Choroid plexus epithelial cell (primary cell): ENCODE results near the gene ASXL1.

Source experiments
- DNase-seq: peaks from one replicate; pipeline ENCODE4 v3.0.0-alpha.2; 2010; ENCODE audit warnings: low read depth
- H3K4me3 ChIP-seq: 2 replicates; pipeline ENCODE4 v1.5.1; 2011; ENCODE audit warnings: low read depth, mild to moderate bottlenecking, control low read depth, low read length, moderate library complexity
- CTCF ChIP-seq: conservative IDR thresholded peaks from 2 replicates; pipeline ENCODE4 v1.5.1; 2011; ENCODE audit warnings: low read depth, mild to moderate bottlenecking, control low read depth, inconsistent platforms, low read length, moderate library complexity

Gene ASXL1

GRCh38 chr20:32458061-32458836, 100.1 kb downstream of the ASXL1 start:
- no peak for TF ChIP-seq CTCF
- DNase-seq: no peak
- H3K4me3 ChIP-seq: no peak overlapping the region

- no peak for DNase-seq
- no peak overlapping the region for H3K4me3 ChIP-seq
- no peak for TF ChIP-seq CTCF
Measured at GRCh38 chr20:32458837-32459220, 100.7 kb downstream of the ASXL1 start.

DNA sequence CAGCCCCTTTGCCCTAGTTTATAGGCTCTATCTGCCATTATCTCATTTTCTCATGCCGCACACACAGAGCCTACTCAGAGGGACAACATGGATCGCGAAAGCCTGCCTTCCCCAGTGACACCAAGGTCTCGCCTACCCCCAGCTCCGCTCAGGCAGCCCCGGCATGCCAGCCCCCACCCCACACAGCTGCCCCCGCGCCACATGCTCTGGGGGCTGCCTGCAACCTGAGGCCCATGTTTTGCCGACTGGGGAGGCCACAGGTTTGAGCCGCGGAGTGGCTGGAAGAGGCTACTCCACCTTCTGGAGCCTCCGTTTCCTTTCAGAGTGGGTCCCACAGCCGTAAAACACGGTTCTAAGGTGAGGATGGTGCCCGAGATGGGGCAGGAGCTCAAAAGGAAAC, 102.1 kb downstream of the ASXL1 start:
- no peak for TF ChIP-seq CTCF
- H3K4me3 ChIP-seq: no peak overlapping the region
- DNase-seq: no peak

GRCh38 chr20:32460683-32461320, 102.7 kb downstream of the ASXL1 start:
- DNase-seq: no peak
- TF ChIP-seq CTCF: no peak

DNA sequence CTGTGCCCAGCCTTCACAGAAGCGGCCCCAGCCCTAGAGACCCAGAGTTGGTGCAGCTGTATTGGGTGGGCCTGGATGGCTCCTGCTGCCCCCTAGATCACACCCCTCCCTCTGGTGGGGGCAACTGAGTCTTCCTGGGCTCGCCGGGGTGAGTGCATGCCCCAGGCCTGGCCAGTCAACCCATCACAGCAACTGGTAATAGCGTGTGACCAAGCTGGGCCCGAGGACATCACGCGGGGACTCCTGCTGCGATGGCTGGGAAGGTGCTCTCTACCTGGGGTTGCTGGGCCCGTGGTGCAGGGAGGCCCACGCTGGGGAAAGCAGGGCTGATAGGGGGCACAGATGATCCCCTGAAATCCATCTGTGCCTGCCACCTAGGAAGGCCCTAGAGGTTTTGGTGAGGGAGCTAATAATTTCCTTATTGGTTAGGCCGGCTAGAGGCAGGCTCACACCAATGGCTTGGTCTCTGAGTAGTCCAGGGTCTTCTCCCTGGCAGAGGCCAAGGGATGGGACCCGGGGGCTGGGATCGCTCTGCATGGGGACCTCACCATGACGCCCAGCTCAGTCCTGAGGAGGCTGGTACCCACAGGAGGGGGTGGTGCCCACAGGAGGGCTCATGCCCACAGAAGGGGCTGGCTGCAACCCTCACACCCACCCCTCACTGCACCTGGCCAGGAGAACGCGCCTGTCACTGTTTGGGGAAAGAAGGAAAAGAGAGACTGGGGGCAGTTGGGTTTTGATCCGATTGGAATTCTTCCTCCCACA, 103.9 kb downstream of the ASXL1 start:
- no peak for TF ChIP-seq CTCF
- DNase-seq: no peak
- H3K4me3 ChIP-seq: no peak overlapping the region

More at GRCh38 chr20:32460683-32461320, 102.7 kb downstream of the ASXL1 start:
- no peak overlapping the region for H3K4me3 ChIP-seq

DNA sequence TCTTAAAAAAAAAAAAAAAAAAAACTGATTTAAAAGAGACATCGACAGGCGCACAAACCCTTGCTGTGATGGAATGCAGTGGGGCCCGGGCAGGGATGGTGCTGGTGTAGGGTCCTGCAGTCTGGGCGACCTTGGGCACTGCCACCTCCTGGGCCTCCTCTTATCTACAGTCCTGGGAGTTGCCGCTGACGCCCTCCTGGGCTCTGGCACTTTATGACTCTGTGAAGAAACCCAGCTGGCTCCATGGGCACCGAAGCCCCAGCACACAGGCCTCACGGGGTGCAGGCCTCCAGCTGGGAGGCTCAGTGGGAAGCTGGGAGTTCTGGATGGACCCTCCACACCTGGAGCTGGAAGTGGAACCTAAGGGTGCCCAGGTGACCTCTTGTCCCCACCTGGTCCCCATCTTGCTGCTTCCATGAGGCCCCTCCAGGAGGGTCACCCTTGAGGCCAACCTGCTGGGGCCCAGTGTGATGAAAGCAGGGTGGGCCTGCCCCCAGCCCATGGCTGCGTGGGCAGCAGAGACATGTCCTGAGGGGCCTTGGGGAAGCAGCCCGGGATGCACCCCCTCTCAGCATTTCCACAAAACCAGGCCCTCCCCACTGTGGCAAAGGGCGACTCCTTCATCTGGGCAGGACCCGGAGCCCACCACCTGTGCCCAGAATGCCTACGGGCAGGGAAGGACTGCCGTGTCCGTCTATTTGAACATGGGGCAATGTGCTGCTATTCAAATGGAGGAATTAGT, 104.9 kb downstream of the ASXL1 start:
- TF ChIP-seq CTCF: no peak
- no peak overlapping the region for H3K4me3 ChIP-seq
- DNase-seq: no peak
